H9 (cell line): ENCODE measurements around the gene PHACTR4. TPM values are rescaled to one million over a fixed set of nuclear protein-coding genes. Genes with fewer than 3 reads are reported as not detected.

Experiments used
- DNase-seq: peaks from one replicate; pipeline ENCODE4 v3.0.0-alpha.2; 2017
- H2AFZ ChIP-seq: one replicate; pipeline ENCODE4 v1.6.1; 2013; ENCODE audit warnings: mild to moderate bottlenecking, low read length, control low read depth, moderate library complexity
- H2AK5ac ChIP-seq: 2 replicates; pipeline ENCODE4 v1.6.1; 2013; ENCODE audit warnings: low read length, control low read depth, mixed read lengths; ENCODE audit not compliant: insufficient read length
- H2BK120ac ChIP-seq: one replicate; pipeline ENCODE4 v1.6.1; 2013; ENCODE audit warnings: low read depth, mild to moderate bottlenecking, low read length, control low read depth, inconsistent platforms; ENCODE audit not compliant: poor library complexity, severe bottlenecking
- H2BK12ac ChIP-seq: 2 replicates; pipeline ENCODE4 v1.6.1; 2013; ENCODE audit warnings: low read length, control low read depth, mixed read lengths, low read depth; ENCODE audit not compliant: insufficient read length
- H2BK15ac ChIP-seq: 2 replicates; pipeline ENCODE4 v1.6.1; 2013; ENCODE audit warnings: low read depth, low read length, control low read depth
- H2BK20ac ChIP-seq: one replicate; pipeline ENCODE4 v1.6.1; 2013; ENCODE audit warnings: low read depth, mild to moderate bottlenecking, low read length, control low read depth, inconsistent platforms; ENCODE audit not compliant: poor library complexity, severe bottlenecking
- H2BK5ac ChIP-seq: 2 replicates; pipeline ENCODE4 v1.6.1; 2013; ENCODE audit warnings: low read length, control low read depth, mixed read lengths; ENCODE audit not compliant: insufficient read length
- H3K14ac ChIP-seq: 2 replicates; pipeline ENCODE4 v1.6.1; 2013; ENCODE audit warnings: low read length, control low read depth; ENCODE audit not compliant: insufficient read depth
- H3K18ac ChIP-seq: 2 replicates; pipeline ENCODE4 v1.6.1; 2013; ENCODE audit warnings: low read depth, mild to moderate bottlenecking, mixed read lengths, low read length, control low read depth; ENCODE audit not compliant: insufficient read length
- H3K23ac ChIP-seq: 2 replicates; pipeline ENCODE4 v1.6.1; 2013; ENCODE audit warnings: low read length, control low read depth, mixed read lengths, low read depth; ENCODE audit not compliant: insufficient read length
- H3K23me2 ChIP-seq: 2 replicates; pipeline ENCODE4 v1.6.1; 2013; ENCODE audit warnings: low read depth, mild to moderate bottlenecking, mixed read lengths, low read length, control low read depth; ENCODE audit not compliant: insufficient read length, poor library complexity, severe bottlenecking
- H3K27ac ChIP-seq: 2 replicates; pipeline ENCODE4 v1.5.1; 2013; ENCODE audit warnings: low read length, control low read depth, mixed read lengths, low read depth; ENCODE audit not compliant: insufficient read length
- H3K27me3 ChIP-seq: 2 replicates; pipeline ENCODE4 v1.6.1; 2013; ENCODE audit warnings: low read length, control low read depth, inconsistent platforms; ENCODE audit not compliant: insufficient read depth
- H3K4ac ChIP-seq: 2 replicates; pipeline ENCODE4 v1.6.1; 2013; ENCODE audit warnings: low read depth, mild to moderate bottlenecking, control low read depth, inconsistent platforms, low read length, moderate library complexity
- H3K4me1 ChIP-seq: 2 replicates; pipeline ENCODE4 v1.6.1; 2013; ENCODE audit warnings: low read length, control low read depth, inconsistent platforms; ENCODE audit not compliant: insufficient read depth
- H3K4me2 ChIP-seq: 2 replicates; pipeline ENCODE4 v1.6.1; 2013; ENCODE audit warnings: low read length, control low read depth, mixed read lengths; ENCODE audit not compliant: insufficient read length, insufficient read depth
- H3K56ac ChIP-seq: 2 replicates; pipeline ENCODE4 v1.6.1; 2013; ENCODE audit warnings: low read depth, mild to moderate bottlenecking, mixed read lengths, low read length, control low read depth; ENCODE audit not compliant: insufficient read length
- H3K79me1 ChIP-seq: 2 replicates; pipeline ENCODE4 v1.6.1; 2013; ENCODE audit warnings: low read depth, mild to moderate bottlenecking, moderate library complexity, low read length, control low read depth, inconsistent platforms; ENCODE audit not compliant: insufficient read depth, poor library complexity, severe bottlenecking
- H3K79me2 ChIP-seq: 2 replicates; pipeline ENCODE4 v1.6.1; 2013; ENCODE audit warnings: low read length, control low read depth, inconsistent platforms; ENCODE audit not compliant: insufficient read depth
- H3K9ac ChIP-seq: 2 replicates; pipeline ENCODE4 v1.6.1; 2013; ENCODE audit warnings: low read length, control low read depth, mixed read lengths; ENCODE audit not compliant: insufficient read length; ENCODE audit errors: extremely low read depth
- H3K9me3 ChIP-seq: one replicate; pipeline ENCODE4 v1.6.1; 2013; ENCODE audit warnings: low read depth, low read length, inconsistent platforms; ENCODE audit not compliant: control insufficient read depth
- H3T11ph ChIP-seq: one replicate; pipeline ENCODE4 v1.6.1; 2013; ENCODE audit warnings: mild to moderate bottlenecking, low read length, control low read depth, inconsistent platforms
- H4K20me1 ChIP-seq: one replicate; pipeline ENCODE4 v1.6.1; 2013; ENCODE audit not compliant: control insufficient read depth, insufficient read length, insufficient read depth
- H4K5ac ChIP-seq: 2 replicates; pipeline ENCODE4 v1.6.1; 2013; ENCODE audit warnings: low read depth, mild to moderate bottlenecking, mixed read lengths, low read length, control low read depth; ENCODE audit not compliant: insufficient read length
- H4K8ac ChIP-seq: replicated peaks from 2 replicates; pipeline ENCODE4 v1.6.1; 2013; ENCODE audit warnings: low read length, control low read depth, mixed read lengths, low read depth; ENCODE audit not compliant: insufficient read length
- H4K91ac ChIP-seq: 2 replicates; pipeline ENCODE4 v1.6.1; 2013; ENCODE audit warnings: low read depth, mild to moderate bottlenecking, moderate library complexity, mixed read lengths, low read length, control low read depth; ENCODE audit not compliant: insufficient read length
- H3K27ac Mint-ChIP-seq, 3 experiments: 2 replicates in 2 of 3; 3 replicates in 1 of 3; pipeline ENCODE4 v1.8.0; 2020 to 2021; ENCODE audit warnings: mixed read lengths in 3 of 3, mild to moderate bottlenecking in 1 of 3, moderate library complexity in 1 of 3
- H3K27me3 Mint-ChIP-seq: 2 replicates; pipeline ENCODE4 v1.8.0; 2021; ENCODE audit warnings: low read depth, mild to moderate bottlenecking, moderate library complexity, mixed read lengths
- H3K36me3 Mint-ChIP-seq, 3 experiments: 2 replicates in 2 of 3; 3 replicates in 1 of 3; pipeline ENCODE4 v1.8.0; 2020 to 2021; ENCODE audit warnings: low read depth in 3 of 3, mixed read lengths in 3 of 3; ENCODE audit not compliant: insufficient read depth in 1 of 3
- H3K4me1 Mint-ChIP-seq, 2 experiments: 2 replicates each; pipeline ENCODE4 v1.8.0; 2020; ENCODE audit warnings: mixed read lengths in 2 of 2
- H3K4me3 Mint-ChIP-seq, 2 experiments: 2 replicates in 1 of 2; 3 replicates in 1 of 2; pipeline ENCODE4 v1.8.0; 2020 to 2021; ENCODE audit warnings: mild to moderate bottlenecking in 2 of 2, mixed read lengths in 2 of 2, moderate library complexity in 1 of 2
- H3K9me3 Mint-ChIP-seq, 2 experiments: 2 replicates in 1 of 2; 3 replicates in 1 of 2; pipeline ENCODE4 v1.8.0; 2020; ENCODE audit warnings: mild to moderate bottlenecking in 2 of 2, mixed read lengths in 2 of 2, moderate library complexity in 1 of 2
- CTCF ChIP-seq: fragments of 200-600 bp; sonication (generic); conservative IDR thresholded peaks from 3 replicates; pipeline ENCODE4 v1.8.0; 2021; ENCODE audit warnings: antibody characterized with exemption, mild to moderate bottlenecking
- total RNA-seq: library from RNA; stranded (reverse); gene quantifications from 2 replicates; pipeline ENCODE4 v1.2.1, GENCODE V29; 2021

PHACTR4 gene
- total RNA-seq, 1 experiment from 2014 or later: 54.0 TPM

GRCh38 chr1:28326515-28326914 is 43.0 kb upstream of the PHACTR4 start:
- Histone ChIP-seq H4K91ac (no peak overlapping the region), H2BK20ac (no peak overlapping the region)

More at GRCh38 chr1:28326515-28326914, 43.0 kb upstream of the PHACTR4 start:
- H2BK5ac ChIP-seq: no peak overlapping the region
- no peak for DNase-seq
- H2AFZ ChIP-seq: no peak overlapping the region
- H3K23me2 ChIP-seq: no peaks in the 10 kb centered on the region
- H4K20me1 ChIP-seq: no peaks in the 10 kb centered on the region
- Mint-ChIP-seq H3K9me3 (no peaks in the 10 kb centered on the region; a peak in 1 of 5 replicates), H3K27ac (no peak overlapping the region), H3K36me3 (peaks cover under 1 to 7% (median 7%) of the 10 kb centered on the region in 3 experiments; a peak in 5 of 7 replicates), H3K27me3 (no peaks in the 10 kb centered on the region; the same call in 1 of the 2 replicates), H3K4me3 (no peak overlapping the region), H3K4me1 (peaks cover 4 to 6% of the 10 kb centered on the region in 2 experiments; a peak in 3 of 4 replicates)
- no peak for TF ChIP-seq CTCF
- no peak overlapping the region for H3K56ac ChIP-seq
- H3K23ac ChIP-seq: no peak overlapping the region
- no peaks in the 10 kb centered on the region for H3K9me3 ChIP-seq
- H3K9ac ChIP-seq: no peak overlapping the region
- no peak overlapping the region for H2BK15ac ChIP-seq
- no peaks in the 10 kb centered on the region; the same call in 1 of the 2 replicates for H3K4me1 ChIP-seq
- no peak overlapping the region for H3K27ac ChIP-seq
- no peak overlapping the region for H3K4ac ChIP-seq
- H2BK12ac ChIP-seq: no peak overlapping the region
- no peak overlapping the region for H4K8ac ChIP-seq
- no peak overlapping the region for H3K14ac ChIP-seq
- no peaks in the 10 kb centered on the region for H3K79me2 ChIP-seq
- H2AK5ac ChIP-seq: no peak overlapping the region
- H3K4me2 ChIP-seq: no peak overlapping the region
- no peak overlapping the region for H3K18ac ChIP-seq
- H4K5ac ChIP-seq: no peak overlapping the region
- peaks cover 3% of the 10 kb centered on the region for H3K79me1 ChIP-seq
- H3T11ph ChIP-seq: no peak overlapping the region
- H3K27me3 ChIP-seq: no peaks in the 10 kb centered on the region
- no peak overlapping the region for H2BK120ac ChIP-seq
